LNCaP clone FGC (cell line): Measurements from ENCODE around the gene TC2N.
"Not testable (repeated sequence)": the region's sequence is repeated elsewhere in the genome, so short reads cannot be mapped to it uniquely, and the experiment has no call there.

Source experiments
- DNase-seq: peaks from one replicate; pipeline ENCODE4 v3.0.0-alpha.2; 2011; ENCODE audit warnings: low read depth
- H3K4me3 ChIP-seq: 2 replicates; pipeline ENCODE4 v1.5.1; 2011; ENCODE audit warnings: mild to moderate bottlenecking, low read depth, low read length, control low read depth
- CTCF ChIP-seq: IDR thresholded peaks from 2 replicates; pipeline ENCODE4 v1.5.1; 2012; ENCODE audit warnings: mild to moderate bottlenecking; ENCODE audit not compliant: control insufficient read depth, insufficient read depth; ENCODE audit errors: extremely low read depth

TC2N gene

GRCh38 chr14:91904483-91904882, 37.1 kb upstream of the TC2N start:
- no peak for TF ChIP-seq CTCF
- no peak for DNase-seq
- H3K4me3 ChIP-seq: no peak overlapping the region

GRCh38 chr14:91903070-91903469, 35.7 kb upstream of the TC2N start:
- DNase-seq: no peak
- no peak overlapping the region for H3K4me3 ChIP-seq
- TF ChIP-seq CTCF: no peak

GRCh38 chr14:91902336-91902735, 35.0 kb upstream of the TC2N start:
- no peak for DNase-seq

GRCh38 chr14:91901449-91902226, 34.3 kb upstream of the TC2N start:
- no peak for TF ChIP-seq CTCF
- DNase-seq: no peak
- H3K4me3 ChIP-seq: no peak overlapping the region

More at GRCh38 chr14:91902336-91902735, 35.0 kb upstream of the TC2N start:
- TF ChIP-seq CTCF: no peak
- no peak overlapping the region for H3K4me3 ChIP-seq

- no peak for DNase-seq
- H3K4me3 ChIP-seq: no peak overlapping the region
- no peak for TF ChIP-seq CTCF
Measured at GRCh38 chr14:91899806-91900205, 32.5 kb upstream of the TC2N start.

- DNase-seq: peak; percentile 63
- TF ChIP-seq CTCF: peak; percentile 85
- H3K4me3 ChIP-seq: no peak overlapping the region
Measured at GRCh38 chr14:91899213-91899612, 31.9 kb upstream of the TC2N start.

- H3K4me3 ChIP-seq: no peak overlapping the region
- no peak for DNase-seq
- no peak for TF ChIP-seq CTCF
Measured at GRCh38 chr14:91898372-91898771, 31.0 kb upstream of the TC2N start.

- not testable (repeated sequence) for DNase-seq, H3K4me3 ChIP-seq
Measured at GRCh38 chr14:91897716-91898115, 30.4 kb upstream of the TC2N start.
